NCI-H128 (cell line): ENCODE results near the gene YY1AP1.
"Not testable (repeated sequence)": the region's sequence is repeated elsewhere in the genome, so short reads cannot be mapped to it uniquely, and the experiment has no call there.

Experiments used
- DNase-seq: peaks from one replicate; lab custom pipeline; 2025; ENCODE audit not compliant: unreplicated experiment; lab: John Stamatoyannopoulos, UW

YY1AP1 gene

DNA sequence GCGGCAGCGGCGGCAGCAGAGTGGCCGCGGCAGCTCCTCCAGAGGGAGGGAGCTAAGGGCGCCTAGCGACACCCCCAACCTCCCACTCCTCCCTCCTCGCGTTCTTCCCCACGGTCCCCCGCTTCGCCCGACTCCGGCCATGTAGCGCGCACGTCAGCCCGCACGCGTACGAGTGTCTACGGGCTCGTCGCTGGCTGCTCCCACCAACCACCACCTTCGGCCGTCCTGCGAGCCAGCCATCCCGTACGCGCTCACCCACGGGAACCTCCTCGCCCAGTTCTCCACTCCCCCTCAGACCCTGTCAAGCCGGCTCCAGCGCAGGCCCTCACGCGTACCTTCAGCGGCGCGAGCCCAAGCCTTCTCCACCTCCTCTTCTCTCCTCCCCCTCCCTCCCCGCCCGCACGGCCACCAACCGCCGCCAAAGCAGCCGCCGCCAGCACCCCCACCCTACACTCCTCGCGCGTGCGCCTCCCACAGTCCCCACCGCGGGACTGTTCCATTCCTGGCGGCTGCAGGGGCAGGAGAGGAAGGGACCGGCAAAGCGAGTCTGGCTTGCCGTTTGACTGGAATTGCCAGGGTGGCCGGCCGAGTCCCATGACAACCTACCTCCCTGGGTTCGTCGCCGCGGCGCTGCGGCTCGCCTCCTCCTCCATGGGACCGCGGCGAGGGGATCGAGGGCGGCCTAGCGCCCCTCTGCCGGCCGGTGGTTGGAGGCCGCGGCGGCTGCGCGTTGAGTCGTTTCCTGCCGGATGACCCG lies at the start of gene YY1AP1:
Gene YY1AP1, minus strand, starts transcription at position 451 of the 757 bp plus-strand sequence. CDS start 8,338 bp downstream, outside the sequence.
- peak; percentile 77 for DNase-seq

DNA sequence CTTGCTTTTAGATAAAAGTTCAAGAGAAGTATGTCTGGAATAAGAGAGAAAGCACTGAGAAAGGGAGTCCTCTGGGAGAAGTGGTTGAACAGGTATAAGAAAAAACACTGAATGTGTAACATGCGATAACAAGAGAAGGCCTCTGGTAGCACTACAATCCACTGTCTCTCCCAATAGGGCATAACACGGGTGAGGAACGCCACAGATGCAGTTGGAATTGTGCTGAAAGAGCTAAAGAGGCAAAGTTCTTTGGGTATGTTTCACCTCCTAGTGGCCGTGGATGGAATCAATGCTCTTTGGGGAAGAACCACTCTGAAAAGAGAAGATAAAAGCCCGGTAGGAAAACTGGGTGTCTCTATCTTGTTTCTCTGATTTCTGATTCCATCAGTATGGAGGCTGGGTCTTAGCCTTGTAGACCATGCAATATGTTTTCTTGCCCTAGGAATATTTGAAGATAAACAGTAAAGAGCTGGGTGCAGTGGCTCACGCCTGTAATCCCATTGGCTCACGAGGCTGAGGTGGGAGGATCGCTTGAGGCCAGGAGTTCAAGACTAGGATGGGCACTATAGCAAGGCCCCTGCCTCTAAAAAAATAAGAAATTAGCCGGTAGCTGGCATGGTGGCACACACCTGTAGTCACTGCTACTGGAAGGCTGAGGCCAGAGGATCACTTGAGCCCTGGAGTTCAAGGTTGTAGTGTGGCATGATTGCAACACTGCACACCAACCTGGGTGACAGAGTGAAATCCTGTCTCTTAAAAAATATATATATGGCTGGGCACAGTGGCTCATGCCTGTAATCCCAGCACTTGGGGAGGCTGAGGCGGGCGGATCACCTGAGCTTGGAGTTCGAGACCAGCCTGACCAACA lies 40.7 kb upstream of the YY1AP1 start:
- DNase-seq, result peak; percentile 44

DNA sequence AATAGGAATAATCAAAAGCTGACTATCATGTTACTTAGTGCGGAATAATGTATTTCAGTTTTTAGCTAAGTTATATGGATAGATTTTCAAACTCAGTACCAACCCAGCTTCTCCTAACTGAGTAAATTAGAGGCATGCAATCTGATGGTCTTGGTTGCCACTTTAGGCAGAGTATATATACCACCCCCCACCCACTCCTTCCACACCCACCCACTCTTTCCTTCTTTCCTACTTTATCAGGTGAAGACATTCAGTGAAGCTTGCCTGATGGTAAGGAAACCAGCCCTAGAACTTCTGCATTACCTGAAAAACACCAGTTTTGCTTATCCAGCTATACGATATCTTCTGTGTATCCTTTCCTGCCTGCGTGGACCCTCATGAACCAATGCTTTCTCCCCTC lies 36.6 kb upstream of the YY1AP1 start:
- DNase-seq, result no peak

DNA sequence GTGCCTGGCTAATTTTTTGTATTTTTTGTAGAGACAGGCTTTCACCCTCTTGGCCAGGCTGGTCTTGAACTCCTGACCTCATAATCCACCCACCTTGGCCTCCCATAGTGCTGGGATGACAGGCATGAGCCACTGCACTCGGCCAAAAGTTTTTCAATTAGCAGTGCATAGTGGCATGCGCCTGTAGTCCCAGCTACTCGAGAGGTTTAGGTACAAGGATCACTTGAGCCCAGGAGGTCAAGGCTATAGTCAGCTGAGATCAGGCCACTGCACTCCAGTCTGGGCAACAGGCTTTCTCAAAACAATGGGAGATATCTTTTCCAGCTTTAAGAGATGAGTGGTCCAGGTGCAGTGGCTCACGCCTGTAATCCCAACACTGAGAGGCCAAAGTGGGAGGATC lies 31.1 kb upstream of the YY1AP1 start:
- no peak for DNase-seq

GRCh38 chr1:155718524-155719115 lies 30.0 kb upstream of the YY1AP1 start:
- not testable (repeated sequence) for DNase-seq

DNA sequence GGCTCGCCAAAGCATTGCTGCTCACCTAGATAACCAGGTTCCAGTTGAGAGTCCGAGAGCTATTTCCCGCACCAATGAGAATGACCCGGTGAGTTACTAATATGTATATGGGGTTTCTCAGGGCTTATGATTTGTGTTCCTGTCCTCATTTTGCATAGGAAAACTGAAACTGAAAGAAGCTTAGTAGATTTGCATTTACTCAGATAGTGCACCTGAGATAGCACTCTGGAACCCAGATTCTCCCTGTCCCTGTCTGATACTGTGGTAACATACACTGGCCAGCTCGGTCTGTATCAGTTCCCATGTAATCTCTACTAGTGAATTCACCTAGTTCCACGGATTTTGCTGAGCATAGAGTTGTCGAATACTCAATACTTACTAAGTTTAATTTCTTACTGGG lies 28.5 kb upstream of the YY1AP1 start:
- DNase-seq, result no peak

DNA sequence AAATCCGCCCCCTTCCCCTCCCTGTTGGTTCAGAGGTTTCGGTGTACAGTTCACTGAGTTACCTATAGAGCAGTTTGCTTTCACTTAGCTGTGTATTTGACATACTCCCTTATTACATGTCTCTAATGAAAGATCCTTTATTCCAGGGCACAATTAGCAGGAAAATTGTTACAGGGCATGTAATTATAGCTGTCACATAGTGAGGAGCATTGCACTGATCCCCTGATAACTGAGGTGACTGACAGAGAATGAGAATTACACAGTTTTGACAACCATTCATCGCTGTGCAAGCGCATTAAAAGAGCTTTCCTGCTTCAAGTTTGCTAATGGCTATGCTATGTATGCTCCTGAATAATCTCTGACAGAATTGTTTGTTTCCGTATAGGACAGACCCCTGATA lies 27.2 kb upstream of the YY1AP1 start:
- no peak for DNase-seq

DNA sequence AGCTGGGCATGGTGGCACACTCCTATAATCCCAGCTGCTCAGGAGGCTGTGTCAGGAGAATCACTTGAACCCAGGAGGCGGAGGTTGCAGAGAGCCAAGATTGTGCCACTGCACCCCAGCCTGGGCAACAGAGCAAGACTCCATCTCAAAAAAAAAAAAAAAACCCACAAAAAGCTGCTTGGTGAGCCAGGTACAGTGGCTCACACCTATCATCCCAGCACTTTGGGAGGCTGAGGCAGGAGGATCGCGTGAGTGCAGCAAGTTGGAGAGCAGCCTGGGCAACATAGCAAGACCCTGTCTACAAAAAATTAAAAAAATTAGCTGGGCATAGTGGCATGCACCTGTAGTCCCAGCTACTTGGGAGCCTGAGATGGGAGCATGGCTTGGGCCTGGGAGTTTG lies 26.5 kb upstream of the YY1AP1 start:
- DNase-seq, result not testable (repeated sequence)

DNA sequence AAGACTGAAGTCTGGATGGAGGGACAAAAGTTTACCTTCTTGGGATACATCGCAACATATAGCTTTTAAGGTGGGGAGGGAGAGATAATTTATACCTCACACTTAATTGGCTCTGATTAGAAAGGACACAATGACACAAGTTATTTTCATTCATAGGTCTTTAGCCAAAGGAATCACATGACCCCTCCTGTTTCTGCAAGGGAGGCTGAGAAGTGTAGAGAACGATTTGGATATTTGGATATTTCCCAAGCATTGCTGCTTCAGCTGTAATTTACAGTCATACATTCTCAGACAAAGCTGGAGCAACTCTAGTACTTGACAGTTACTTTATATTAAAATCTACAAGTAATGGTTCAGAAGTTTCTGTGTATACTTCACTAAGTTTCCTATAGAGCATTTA lies 24.5 kb upstream of the YY1AP1 start:
- no peak for DNase-seq

DNA sequence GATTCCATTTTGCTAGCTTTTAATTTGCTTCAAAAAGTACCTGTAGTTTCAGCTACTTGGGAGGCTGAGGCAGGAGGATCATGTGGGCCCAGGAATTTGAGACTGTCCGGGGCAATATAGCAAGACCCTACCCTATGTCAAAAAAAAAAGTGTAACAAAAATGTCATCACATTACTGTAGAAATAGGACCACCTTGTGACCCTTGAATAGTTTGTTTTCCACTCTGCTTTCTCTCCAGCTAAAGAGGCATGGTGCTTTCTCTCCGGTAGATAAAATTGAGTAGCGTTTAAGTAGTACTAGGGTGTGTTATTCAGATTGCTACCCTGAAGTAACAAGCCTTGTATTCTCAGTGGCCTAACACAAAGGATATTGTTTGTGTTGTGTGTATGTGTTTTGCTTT lies 24.1 kb upstream of the YY1AP1 start:
- not testable (repeated sequence) for DNase-seq

DNA sequence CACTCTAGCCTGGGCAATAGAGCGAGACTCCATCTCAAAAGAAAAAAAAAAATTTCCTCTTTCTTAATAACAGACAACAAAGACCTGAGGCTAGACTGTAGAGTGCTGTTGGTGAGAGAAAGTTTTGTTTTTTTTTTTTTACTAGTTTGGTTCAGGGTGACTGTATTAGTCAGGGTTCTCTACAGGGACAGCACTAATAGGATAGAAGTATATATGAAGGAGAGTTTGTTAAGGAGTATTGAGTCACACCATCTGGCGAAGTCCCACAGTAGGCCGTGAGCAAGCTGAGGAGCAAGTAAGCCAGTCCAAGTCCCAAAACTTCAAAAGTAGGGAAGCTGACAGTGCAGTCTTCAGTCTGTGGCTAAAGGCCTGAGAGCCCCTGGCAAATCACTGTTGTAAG lies 22.9 kb upstream of the YY1AP1 start:
- not testable (repeated sequence) for DNase-seq

DNA sequence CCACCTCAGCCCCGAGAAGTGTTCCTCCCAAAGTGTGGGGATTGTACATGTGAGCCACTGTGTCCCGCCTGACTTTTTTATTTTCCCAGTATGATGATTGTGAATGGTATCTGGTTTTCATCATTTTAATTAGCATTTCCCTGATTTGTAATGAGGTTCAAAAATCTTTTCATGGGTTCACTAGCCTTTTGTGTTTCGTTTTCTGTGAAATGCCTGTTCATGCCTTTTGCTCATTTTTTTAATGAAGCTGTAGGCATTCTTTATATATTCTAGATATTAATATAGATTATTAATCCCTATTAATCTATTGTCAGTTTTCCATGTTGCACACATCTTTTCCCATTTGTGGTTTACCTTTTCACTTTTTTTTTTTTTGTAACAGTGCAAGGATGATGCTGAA lies 20.8 kb upstream of the YY1AP1 start:
- DNase-seq, result no peak

- no peak for DNase-seq
Measured at GRCh38 chr1:155706139-155706538, 17.6 kb upstream of the YY1AP1 start.

DNA sequence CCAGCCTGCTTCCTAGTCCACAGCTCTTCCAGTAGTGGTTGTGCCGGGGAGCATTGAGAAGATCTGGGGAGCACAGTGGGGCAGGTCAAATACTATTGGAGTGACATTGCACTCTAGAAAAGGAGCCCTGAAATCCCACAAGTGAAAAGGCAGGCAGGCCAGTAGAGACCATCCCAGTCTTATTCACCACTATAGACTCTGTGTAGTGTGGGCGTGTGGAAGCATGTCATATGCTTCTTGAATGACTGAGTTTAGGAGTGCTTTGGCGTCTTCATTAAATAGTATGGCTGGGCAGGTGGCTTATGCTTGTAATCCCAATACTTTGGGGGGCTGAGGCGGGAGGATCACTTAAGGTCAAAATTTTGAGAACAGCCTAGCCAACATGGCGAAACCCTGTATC lies 15.8 kb upstream of the YY1AP1 start:
- DNase-seq, result not testable (repeated sequence)

GRCh38 chr1:155703216-155703615 lies 14.6 kb upstream of the YY1AP1 start:
- DNase-seq, result no peak

DNA sequence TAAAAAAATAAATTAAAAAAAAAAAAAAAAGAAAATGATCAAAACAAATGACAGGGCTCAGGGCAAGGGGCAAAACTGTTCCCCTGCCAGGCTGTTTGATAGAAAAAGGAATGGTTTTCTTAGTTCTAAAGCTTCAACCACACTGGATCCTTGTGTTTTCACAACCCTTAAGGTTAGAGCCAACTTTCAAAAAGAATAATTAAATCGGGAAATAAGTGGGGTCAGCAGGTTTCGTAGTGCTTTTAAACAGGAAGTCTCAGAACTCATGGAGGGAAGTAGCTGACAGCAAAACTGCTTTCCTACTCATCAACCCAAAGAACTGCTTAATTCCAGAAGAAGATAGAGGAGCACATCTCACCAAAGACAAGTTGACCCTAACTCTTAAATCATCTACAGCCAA lies 13.1 kb upstream of the YY1AP1 start:
- DNase-seq, result not testable (repeated sequence)

- not testable (repeated sequence) for DNase-seq
Measured at GRCh38 chr1:155699062-155699461, 10.5 kb upstream of the YY1AP1 start.

GRCh38 chr1:155698382-155699038 lies 9.9 kb upstream of the YY1AP1 start:
- no peak for DNase-seq

- not testable (repeated sequence) for DNase-seq
Measured at GRCh38 chr1:155697616-155698015, 9.0 kb upstream of the YY1AP1 start.

GRCh38 chr1:155697046-155697445 lies 8.5 kb upstream of the YY1AP1 start:
- no peak for DNase-seq

DNA sequence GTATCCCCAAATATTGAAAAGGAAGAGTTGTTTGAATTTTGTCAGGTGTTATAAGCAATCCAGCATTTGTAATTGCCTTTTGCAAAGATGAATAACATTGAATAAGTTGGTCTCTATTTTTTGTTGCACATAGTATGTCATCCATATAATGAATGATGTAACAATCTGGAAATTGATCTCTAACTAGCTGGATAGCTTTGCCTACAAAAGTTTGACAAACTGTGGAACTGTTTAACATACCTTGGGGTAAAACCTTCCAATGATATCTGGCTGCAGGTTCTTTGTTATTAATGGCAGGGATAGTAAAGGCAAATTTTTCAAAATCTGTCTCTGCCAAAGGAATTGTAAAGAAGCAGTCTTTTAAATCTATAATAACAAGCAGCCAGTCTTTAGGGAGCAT lies 8.0 kb upstream of the YY1AP1 start:
- DNase-seq, result no peak
